ENCODE results near the gene ARFGAP1. TPM values are rescaled to one million over a fixed set of nuclear protein-coding genes. Genes with fewer than 3 reads are reported as not detected.

ARFGAP1 gene
- total RNA-seq, 5 donors from 2014 or later (not counting 1 experiment from before 2014, with no cell fraction given): 109 to 129 (median 122) TPM

DNA sequence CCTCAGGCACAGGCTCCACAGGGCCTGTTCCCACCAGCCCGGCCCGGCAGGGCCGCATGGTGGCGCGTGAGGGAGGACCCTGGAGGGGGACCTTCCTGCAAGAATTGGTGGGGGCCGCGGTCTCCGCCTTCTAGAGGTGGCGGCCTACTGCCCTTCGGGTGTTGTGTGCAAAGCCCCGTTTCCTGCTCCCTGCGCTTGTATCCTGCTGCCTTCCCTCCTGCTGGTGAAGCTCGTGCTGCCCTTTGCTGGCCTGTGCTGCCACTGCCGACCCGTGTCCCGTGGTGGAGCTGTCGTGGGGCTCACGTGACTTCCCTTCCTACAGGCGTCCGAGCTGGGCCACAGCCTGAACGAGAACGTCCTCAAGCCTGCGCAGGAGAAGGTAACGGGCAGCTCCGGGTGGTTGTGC lies 11.9 kb downstream of the ARFGAP1 start:
- H3K27me3 Mint-ChIP-seq: no peaks in the 10 kb centered on the region
- peak in 3 of 4 experiments; percentile 11 to 29 (median 25) for ATAC-seq (replicated peaks in 1 of 4)
- peaks cover 4 to 6% (median 4%) of the 10 kb centered on the region in 3 donors for H3K4me1 Mint-ChIP-seq
- no peak overlapping the region for H3K27ac ChIP-seq (ENCODE audit: low read length)
- peak overlapping the region; percentile 47 to 77 (median 73) for H3K4me3 Mint-ChIP-seq
- peaks cover 16 to 46% of the 10 kb centered on the region in 2 donors for H3K36me3 ChIP-seq (ENCODE audit: control insufficient read depth in 2 of 2, extremely low read depth in 1 of 2, insufficient read depth in 1 of 2, low read length in 1 of 2)
- peaks cover 13% of the 10 kb centered on the region for H3K36me3 Mint-ChIP-seq
- no peaks in the 10 kb centered on the region for H3K27me3 ChIP-seq (replicated peaks in 1 of 2; ENCODE audit: control insufficient read depth in 2 of 2, extremely low read depth in 1 of 2, insufficient read depth in 2 of 2, low read length in 1 of 2)
- peak overlapping the region in 1 of 2 donors; percentile 72 for H3K27ac Mint-ChIP-seq
- H3K9me3 Mint-ChIP-seq: no peaks in the 10 kb centered on the region
- WGBS (ENCODE audit: insufficient coverage): 65% methylated on average over 20 of the region's 25 CpGs
- DNase-seq: peak in 1 of 35 experiments; percentile 9
- H3K4me1 ChIP-seq (ENCODE audit: control insufficient read depth in 1 of 2, extremely low read depth in 1 of 2, insufficient read depth in 2 of 2, low read length in 2 of 2): peaks cover 0 to 19% of the 10 kb centered on the region in 2 experiments
- POLR2A ChIA-PET: no interaction called here
- CTCF ChIA-PET: no interaction called here
- H3K9me3 ChIP-seq: no peaks in the 10 kb centered on the region
- H3K4me3 ChIP-seq (ENCODE audit: control insufficient read depth in 1 of 2, extremely low read depth in 1 of 2, low read length in 1 of 2): peak overlapping the region; percentile 1 to 47

DNA sequence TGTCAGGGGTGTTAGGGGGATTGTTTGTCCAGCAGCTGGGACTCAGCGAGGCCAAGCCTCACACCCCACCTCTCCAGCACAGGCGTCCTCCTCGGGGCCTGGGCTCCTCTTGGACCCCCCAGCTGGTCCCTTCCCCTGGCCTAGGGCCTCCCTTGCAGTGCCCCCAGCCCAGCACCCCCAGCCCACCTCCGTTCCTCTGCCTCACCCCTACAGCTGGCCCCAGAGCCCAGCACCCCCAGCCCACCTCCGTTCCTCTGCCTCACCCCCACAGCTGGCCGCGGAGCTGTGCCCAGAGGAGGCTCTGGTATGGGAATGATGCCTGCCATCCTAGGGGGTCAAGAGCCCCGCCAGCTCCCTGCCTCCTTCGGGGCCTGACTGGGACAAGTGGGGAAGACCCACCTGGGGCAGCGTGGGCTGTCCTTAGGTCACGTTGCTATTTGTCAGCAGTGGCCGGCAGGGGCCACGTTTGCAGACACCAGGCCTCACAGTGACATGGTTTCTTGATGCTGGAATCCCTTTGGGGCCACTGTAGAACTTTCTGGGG lies 12.4 kb downstream of the ARFGAP1 start:
- Mint-ChIP-seq H3K27ac (peak overlapping the region; percentile 19 to 72), H3K9me3 (no peaks in the 10 kb centered on the region), H3K4me3 (peak overlapping the region in 2 of 3 donors; percentile 73 to 77), H3K27me3 (no peaks in the 10 kb centered on the region), H3K4me1 (peaks cover 4 to 6% (median 4%) of the 10 kb centered on the region in 3 donors), H3K36me3 (peaks cover 13% of the 10 kb centered on the region)
- no peaks in the 10 kb centered on the region for H3K27me3 ChIP-seq (replicated peaks in 1 of 2; ENCODE audit: control insufficient read depth in 2 of 2, extremely low read depth in 1 of 2, insufficient read depth in 2 of 2, low read length in 1 of 2)
- POLR2A ChIA-PET: no interaction called here
- peaks cover 0 to 19% of the 10 kb centered on the region in 2 experiments for H3K4me1 ChIP-seq (ENCODE audit: control insufficient read depth in 1 of 2, extremely low read depth in 1 of 2, insufficient read depth in 2 of 2, low read length in 2 of 2)
- no peak for DNase-seq
- 95% methylated on average over 11 of the region's 13 CpGs for WGBS (ENCODE audit: insufficient coverage)
- CTCF ChIA-PET: no interaction called here
- H3K9me3 ChIP-seq: no peaks in the 10 kb centered on the region
- peak overlapping the region; percentile 1 to 47 for H3K4me3 ChIP-seq (ENCODE audit: control insufficient read depth in 1 of 2, extremely low read depth in 1 of 2, low read length in 1 of 2)
- H3K27ac ChIP-seq (ENCODE audit: low read length): no peak overlapping the region
- H3K36me3 ChIP-seq (ENCODE audit: control insufficient read depth in 2 of 2, extremely low read depth in 1 of 2, insufficient read depth in 1 of 2, low read length in 1 of 2): peaks cover 16 to 43% of the 10 kb centered on the region in 2 donors
- ATAC-seq (replicated peaks in 1 of 4): no peak

DNA sequence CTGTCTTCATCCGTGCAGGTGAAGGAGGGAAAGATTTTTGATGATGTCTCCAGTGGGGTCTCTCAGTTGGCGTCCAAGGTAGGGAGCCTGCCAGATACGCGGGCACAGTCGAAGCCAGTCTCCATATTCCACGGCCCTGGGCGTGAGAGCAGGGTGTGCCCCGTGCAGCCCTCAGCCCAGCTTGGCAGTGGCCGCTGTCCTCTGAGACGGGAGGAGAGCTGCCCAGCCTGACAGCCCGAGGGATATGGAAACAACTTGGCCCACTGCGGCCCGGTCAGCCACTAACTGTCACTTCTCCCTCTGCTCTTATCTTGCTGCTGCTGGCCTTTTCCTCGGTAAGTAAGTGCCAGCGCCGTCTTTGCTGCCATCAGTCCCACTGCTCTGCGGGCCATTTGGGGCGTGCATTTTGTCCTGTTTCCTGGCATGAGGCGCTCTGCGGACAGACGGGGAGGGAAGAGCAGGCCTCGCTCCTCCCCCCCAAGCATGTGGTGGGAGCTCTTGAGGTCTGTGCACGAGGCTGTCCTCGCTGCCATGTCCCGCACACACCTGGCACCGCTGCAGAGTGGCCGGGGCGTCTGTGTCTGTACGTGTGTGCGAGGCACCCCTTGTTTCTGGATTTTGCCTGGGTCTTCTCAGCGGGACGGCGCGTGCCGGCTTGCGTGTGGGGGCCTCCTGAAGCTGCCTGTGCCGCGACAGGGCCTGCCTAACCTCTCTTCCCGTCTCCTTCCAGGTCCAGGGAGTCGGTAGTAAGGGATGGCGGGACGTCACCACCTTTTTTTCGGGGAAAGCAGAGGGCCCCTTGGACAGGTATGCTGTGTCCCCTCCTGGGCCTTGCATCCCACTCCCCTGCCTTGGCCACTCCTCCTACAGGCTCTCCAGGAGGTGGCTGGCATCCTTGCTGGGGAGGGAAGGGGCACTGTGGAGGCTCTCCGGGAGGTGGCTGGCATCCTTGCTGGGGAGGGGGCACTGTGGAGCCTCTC lies 13.3 kb downstream of the ARFGAP1 start:
- no peaks in the 10 kb centered on the region for H3K9me3 ChIP-seq
- ChIA-PET POLR2A (no interaction called here), CTCF (no interaction called here)
- H3K27me3 ChIP-seq (replicated peaks in 1 of 2; ENCODE audit: control insufficient read depth in 2 of 2, extremely low read depth in 1 of 2, insufficient read depth in 2 of 2, low read length in 1 of 2): no peaks in the 10 kb centered on the region
- no peak overlapping the region for H3K27ac ChIP-seq (ENCODE audit: low read length)
- no peak overlapping the region for H3K4me3 ChIP-seq (ENCODE audit: control insufficient read depth in 1 of 2, extremely low read depth in 1 of 2, low read length in 1 of 2)
- DNase-seq: no peak
- 95% methylated on average over 32 of the region's 44 CpGs for WGBS (ENCODE audit: insufficient coverage)
- H3K4me3 Mint-ChIP-seq: peak overlapping the region in 1 of 3 donors; percentile 77
- H3K36me3 Mint-ChIP-seq: peaks cover 9% of the 10 kb centered on the region
- H3K36me3 ChIP-seq (ENCODE audit: control insufficient read depth in 2 of 2, extremely low read depth in 1 of 2, insufficient read depth in 1 of 2, low read length in 1 of 2): peaks cover 16 to 38% of the 10 kb centered on the region in 2 donors
- H3K27ac Mint-ChIP-seq: no peak overlapping the region
- peaks cover 0 to 19% of the 10 kb centered on the region in 2 experiments for H3K4me1 ChIP-seq (ENCODE audit: control insufficient read depth in 1 of 2, extremely low read depth in 1 of 2, insufficient read depth in 2 of 2, low read length in 2 of 2)
- no peaks in the 10 kb centered on the region for H3K9me3 Mint-ChIP-seq
- H3K27me3 Mint-ChIP-seq: no peaks in the 10 kb centered on the region
- H3K4me1 Mint-ChIP-seq: peaks cover 4 to 6% (median 4%) of the 10 kb centered on the region in 3 donors
- ATAC-seq (replicated peaks in 1 of 4): no peak

DNA sequence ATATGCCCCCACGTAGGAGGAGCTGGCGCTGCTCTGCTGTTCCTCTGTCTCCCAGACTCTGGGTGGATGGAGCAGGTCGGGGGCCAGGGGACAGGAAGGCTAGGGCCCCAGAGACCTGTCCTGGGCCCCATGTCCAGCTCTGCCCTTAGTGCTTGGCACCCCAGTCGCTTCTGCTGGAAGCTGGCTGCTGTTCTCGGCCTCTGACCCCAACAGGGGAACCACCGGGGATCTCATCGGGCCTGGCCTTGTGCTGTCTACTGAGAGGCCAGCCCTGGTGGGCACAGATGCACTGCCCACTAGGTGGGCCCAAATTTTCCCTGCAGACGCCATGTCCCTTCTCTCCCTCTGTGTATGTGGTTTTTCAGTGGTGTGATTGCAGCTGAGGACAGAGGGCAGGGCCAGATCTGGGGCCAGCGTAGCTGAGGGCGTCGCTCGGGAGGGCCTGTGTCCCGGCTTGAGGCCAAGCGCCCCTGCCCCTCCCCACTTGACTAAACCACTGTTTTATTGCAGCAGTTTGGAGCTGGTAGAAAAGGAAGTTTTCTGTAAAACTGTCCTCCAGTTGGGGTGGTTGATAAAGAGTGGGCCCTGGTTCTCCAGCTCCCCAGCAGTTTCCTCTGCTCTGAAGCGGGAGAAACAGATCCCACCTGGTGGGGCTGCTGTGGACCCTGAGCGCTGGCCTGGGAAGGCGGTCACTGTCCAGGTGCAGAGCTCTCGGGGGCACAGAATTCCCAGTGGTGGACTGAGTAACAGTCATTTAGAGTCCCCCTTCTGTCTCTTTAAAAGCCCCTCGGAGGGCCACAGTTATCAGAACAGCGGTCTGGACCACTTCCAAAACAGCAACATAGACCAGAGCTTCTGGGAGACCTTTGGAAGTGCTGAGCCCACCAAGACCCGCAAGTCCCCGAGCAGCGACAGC lies 14.4 kb downstream of the ARFGAP1 start:
- no peak overlapping the region for H3K4me3 ChIP-seq (ENCODE audit: control insufficient read depth in 1 of 2, extremely low read depth in 1 of 2, low read length in 1 of 2)
- Mint-ChIP-seq H3K27ac (no peak overlapping the region), H3K36me3 (peaks cover 9% of the 10 kb centered on the region), H3K4me3 (no peak overlapping the region), H3K27me3 (no peaks in the 10 kb centered on the region), H3K4me1 (peaks cover 4 to 6% (median 4%) of the 10 kb centered on the region in 3 donors), H3K9me3 (no peaks in the 10 kb centered on the region)
- peaks cover 0 to 27% of the 10 kb centered on the region in 2 experiments for H3K4me1 ChIP-seq (ENCODE audit: control insufficient read depth in 1 of 2, extremely low read depth in 1 of 2, insufficient read depth in 2 of 2, low read length in 2 of 2)
- H3K27me3 ChIP-seq (replicated peaks in 1 of 2; ENCODE audit: control insufficient read depth in 2 of 2, extremely low read depth in 1 of 2, insufficient read depth in 2 of 2, low read length in 1 of 2): peaks cover 0 to 2% of the 10 kb centered on the region in 2 experiments
- DNase-seq (no peak), ATAC-seq (replicated peaks in 1 of 4) (no peak)
- no peaks in the 10 kb centered on the region for H3K9me3 ChIP-seq
- H3K36me3 ChIP-seq (ENCODE audit: control insufficient read depth in 2 of 2, extremely low read depth in 1 of 2, insufficient read depth in 1 of 2, low read length in 1 of 2): peaks cover 16 to 38% of the 10 kb centered on the region in 2 donors
- no peak overlapping the region for H3K27ac ChIP-seq (ENCODE audit: low read length)
- WGBS (ENCODE audit: insufficient coverage): 91% methylated on average over 16 of the region's 23 CpGs
- POLR2A ChIA-PET: no interaction called here
- CTCF ChIA-PET: no interaction called here

DNA sequence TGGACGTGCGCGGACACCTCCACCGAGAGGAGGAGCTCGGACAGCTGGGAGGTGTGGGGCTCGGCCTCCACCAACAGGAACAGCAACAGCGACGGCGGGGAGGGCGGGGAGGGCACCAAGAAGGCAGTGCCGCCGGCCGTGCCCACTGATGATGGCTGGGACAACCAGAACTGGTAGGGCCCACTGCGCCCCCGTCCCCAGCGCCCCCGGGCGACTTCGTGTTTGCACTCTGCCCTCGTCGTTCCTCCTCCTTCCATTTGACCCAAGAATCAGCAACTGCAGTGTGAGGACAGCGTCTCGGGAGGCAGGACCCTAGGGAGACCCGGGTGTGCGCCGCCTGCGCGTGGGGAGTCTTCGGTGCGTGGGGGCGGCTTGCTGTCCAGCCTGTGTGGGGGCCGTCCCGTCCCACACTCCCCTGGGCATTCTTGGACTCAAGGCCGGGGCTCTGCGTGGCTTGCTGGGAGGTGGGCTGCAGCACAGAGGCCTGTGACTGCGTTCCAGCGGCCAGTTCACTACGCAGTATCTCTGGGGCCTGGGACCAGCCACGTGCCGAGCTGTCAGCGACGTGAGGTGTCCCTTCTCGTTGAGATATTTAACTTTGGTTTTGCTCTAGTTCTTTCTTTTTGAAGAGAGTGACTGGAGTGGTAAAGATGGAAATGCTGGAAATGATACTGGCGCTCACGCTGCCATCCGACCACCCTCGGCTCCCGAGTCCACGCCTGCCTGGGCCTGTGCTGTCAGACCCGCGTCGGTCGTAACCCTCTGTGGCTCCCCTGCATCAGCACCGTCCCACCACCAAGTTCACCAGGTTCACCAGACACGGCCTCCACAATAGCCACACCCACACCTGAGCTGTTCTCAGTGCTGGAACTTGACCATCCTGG lies 15.3 kb downstream of the ARFGAP1 start:
- Mint-ChIP-seq H3K4me1 (peaks cover 4 to 6% (median 4%) of the 10 kb centered on the region in 3 donors), H3K27ac (no peak overlapping the region), H3K27me3 (no peaks in the 10 kb centered on the region), H3K4me3 (no peak overlapping the region), H3K9me3 (no peaks in the 10 kb centered on the region), H3K36me3 (peaks cover 9% of the 10 kb centered on the region)
- H3K9me3 ChIP-seq: no peaks in the 10 kb centered on the region
- peaks cover 0 to 7% of the 10 kb centered on the region in 2 experiments for H3K27me3 ChIP-seq (replicated peaks in 1 of 2; ENCODE audit: control insufficient read depth in 2 of 2, extremely low read depth in 1 of 2, insufficient read depth in 2 of 2, low read length in 1 of 2)
- H3K36me3 ChIP-seq (ENCODE audit: control insufficient read depth in 2 of 2, extremely low read depth in 1 of 2, insufficient read depth in 1 of 2, low read length in 1 of 2): peaks cover 16 to 33% of the 10 kb centered on the region in 2 donors
- ATAC-seq (replicated peaks in 1 of 4): no peak
- H3K4me1 ChIP-seq (ENCODE audit: control insufficient read depth in 1 of 2, extremely low read depth in 1 of 2, insufficient read depth in 2 of 2, low read length in 2 of 2): peaks cover 0 to 27% of the 10 kb centered on the region in 2 experiments
- POLR2A ChIA-PET: no interaction called here
- no peak overlapping the region for H3K4me3 ChIP-seq (ENCODE audit: control insufficient read depth in 1 of 2, extremely low read depth in 1 of 2, low read length in 1 of 2)
- DNase-seq: no peak
- no peak overlapping the region for H3K27ac ChIP-seq (ENCODE audit: low read length)
- CTCF ChIA-PET: no interaction called here
- 95% methylated on average over 50 of the region's 55 CpGs for WGBS (ENCODE audit: insufficient coverage)

Measured in T-cell (primary cell).